ENCODE data around the gene COL19A1.

COL19A1 gene

DNA sequence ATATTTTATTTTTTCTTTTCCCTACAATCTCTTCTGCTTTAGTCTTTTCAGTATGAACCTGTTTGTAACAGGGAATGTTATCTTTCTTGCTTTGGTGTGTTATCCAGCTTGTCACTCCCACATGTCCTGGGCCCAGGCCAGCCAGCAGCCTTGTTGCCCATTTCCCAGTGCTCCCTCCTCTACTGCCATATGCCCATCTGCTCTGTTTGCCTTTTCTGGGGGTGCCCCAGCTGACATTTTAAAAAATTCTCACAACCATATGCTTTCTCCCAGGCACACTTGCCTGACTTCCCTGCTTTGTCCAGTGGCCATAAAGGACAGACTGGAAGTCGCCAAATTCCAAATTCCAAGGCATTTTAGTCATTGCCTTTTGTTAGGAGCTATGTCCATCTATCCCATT lies 45.9 kb upstream of the COL19A1 start:
- TF ChIP-seq NFIC (IDR thresholded peaks at IDR 0.05): no peak
- TF ChIP-seq ZBTB7A (IDR thresholded peaks at IDR 0.05; ENCODE audit: low read depth): no peak
- no peak for TF ChIP-seq EGR1 (IDR thresholded peaks at IDR 0.05)
- no peak for TF ChIP-seq TEAD4 (IDR thresholded peaks at IDR 0.05)
- no peak for TF ChIP-seq TCF12 (IDR thresholded peaks at IDR 0.05; ENCODE audit: low read depth)
- TF ChIP-seq RAD21 (IDR thresholded peaks at IDR 0.05; ENCODE audit: low read depth): no peak
- TF ChIP-seq CREB1 (IDR thresholded peaks at IDR 0.05; ENCODE audit: low read depth): no peak
- TF ChIP-seq CEBPB (IDR thresholded peaks at IDR 0.05): no peak
- TF ChIP-seq TAF1 (IDR thresholded peaks at IDR 0.05; ENCODE audit: low read depth): no peak
- TF ChIP-seq, protein P1, sequence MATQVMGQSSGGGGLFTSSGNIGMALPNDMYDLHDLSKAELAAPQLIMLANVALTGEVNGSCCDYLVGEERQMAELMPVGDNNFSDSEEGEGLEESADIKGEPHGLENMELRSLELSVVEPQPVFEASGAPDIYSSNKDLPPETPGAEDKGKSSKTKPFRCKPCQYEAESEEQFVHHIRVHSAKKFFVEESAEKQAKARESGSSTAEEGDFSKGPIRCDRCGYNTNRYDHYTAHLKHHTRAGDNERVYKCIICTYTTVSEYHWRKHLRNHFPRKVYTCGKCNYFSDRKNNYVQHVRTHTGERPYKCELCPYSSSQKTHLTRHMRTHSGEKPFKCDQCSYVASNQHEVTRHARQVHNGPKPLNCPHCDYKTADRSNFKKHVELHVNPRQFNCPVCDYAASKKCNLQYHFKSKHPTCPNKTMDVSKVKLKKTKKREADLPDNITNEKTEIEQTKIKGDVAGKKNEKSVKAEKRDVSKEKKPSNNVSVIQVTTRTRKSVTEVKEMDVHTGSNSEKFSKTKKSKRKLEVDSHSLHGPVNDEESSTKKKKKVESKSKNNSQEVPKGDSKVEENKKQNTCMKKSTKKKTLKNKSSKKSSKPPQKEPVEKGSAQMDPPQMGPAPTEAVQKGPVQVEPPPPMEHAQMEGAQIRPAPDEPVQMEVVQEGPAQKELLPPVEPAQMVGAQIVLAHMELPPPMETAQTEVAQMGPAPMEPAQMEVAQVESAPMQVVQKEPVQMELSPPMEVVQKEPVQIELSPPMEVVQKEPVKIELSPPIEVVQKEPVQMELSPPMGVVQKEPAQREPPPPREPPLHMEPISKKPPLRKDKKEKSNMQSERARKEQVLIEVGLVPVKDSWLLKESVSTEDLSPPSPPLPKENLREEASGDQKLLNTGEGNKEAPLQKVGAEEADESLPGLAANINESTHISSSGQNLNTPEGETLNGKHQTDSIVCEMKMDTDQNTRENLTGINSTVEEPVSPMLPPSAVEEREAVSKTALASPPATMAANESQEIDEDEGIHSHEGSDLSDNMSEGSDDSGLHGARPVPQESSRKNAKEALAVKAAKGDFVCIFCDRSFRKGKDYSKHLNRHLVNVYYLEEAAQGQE (IDR thresholded peaks at IDR 0.05; ENCODE audit: low read depth): no peak
- no peak for TF ChIP-seq EP300 (IDR thresholded peaks at IDR 0.05; ENCODE audit: borderline replicate concordance)
- TF ChIP-seq, protein P2, sequence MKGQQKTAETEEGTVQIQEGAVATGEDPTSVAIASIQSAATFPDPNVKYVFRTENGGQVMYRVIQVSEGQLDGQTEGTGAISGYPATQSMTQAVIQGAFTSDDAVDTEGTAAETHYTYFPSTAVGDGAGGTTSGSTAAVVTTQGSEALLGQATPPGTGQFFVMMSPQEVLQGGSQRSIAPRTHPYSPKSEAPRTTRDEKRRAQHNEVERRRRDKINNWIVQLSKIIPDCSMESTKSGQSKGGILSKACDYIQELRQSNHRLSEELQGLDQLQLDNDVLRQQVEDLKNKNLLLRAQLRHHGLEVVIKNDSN (IDR thresholded peaks at IDR 0.05): no peak
- TF ChIP-seq YY1 (IDR thresholded peaks at IDR 0.05; ENCODE audit: low read depth): no peak
- TF ChIP-seq, protein P3, sequence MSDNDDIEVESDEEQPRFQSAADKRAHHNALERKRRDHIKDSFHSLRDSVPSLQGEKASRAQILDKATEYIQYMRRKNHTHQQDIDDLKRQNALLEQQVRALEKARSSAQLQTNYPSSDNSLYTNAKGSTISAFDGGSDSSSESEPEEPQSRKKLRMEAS (IDR thresholded peaks at IDR 0.05): no peak
- TF ChIP-seq FOXM1 (IDR thresholded peaks at IDR 0.05; ENCODE audit: borderline replicate concordance, low read depth): no peak

DNA sequence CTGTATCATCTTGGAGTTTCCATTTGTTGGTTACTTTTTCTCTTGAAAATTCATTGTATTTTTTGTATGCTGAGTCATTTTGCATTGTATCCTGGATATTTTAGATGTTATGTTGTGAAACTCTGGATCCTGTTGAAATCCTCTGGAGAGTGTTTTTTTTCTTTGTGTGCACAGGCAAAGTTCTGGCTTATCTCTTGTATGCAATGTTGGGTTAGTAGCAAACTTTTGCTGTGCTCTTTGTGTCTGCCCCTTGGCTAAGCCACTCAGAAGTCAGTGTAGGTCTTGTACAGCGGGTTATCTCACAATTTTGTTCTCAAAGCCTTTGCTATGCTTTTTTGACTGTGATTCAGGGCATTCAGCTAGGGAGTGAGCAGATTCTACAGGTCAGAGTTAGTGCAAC lies 40.5 kb upstream of the COL19A1 start:
- TF ChIP-seq CREB1 (IDR thresholded peaks at IDR 0.05; ENCODE audit: low read depth) (no peak), NFIC (IDR thresholded peaks at IDR 0.05) (no peak), EGR1 (IDR thresholded peaks at IDR 0.05) (no peak), RAD21 (IDR thresholded peaks at IDR 0.05; ENCODE audit: low read depth) (no peak), TCF12 (IDR thresholded peaks at IDR 0.05; ENCODE audit: low read depth) (no peak), TAF1 (IDR thresholded peaks at IDR 0.05; ENCODE audit: low read depth) (no peak), FOXM1 (IDR thresholded peaks at IDR 0.05; ENCODE audit: borderline replicate concordance, low read depth) (no peak), TEAD4 (IDR thresholded peaks at IDR 0.05) (no peak)
- TF ChIP-seq, protein P1 (IDR thresholded peaks at IDR 0.05; ENCODE audit: low read depth): no peak

DNA sequence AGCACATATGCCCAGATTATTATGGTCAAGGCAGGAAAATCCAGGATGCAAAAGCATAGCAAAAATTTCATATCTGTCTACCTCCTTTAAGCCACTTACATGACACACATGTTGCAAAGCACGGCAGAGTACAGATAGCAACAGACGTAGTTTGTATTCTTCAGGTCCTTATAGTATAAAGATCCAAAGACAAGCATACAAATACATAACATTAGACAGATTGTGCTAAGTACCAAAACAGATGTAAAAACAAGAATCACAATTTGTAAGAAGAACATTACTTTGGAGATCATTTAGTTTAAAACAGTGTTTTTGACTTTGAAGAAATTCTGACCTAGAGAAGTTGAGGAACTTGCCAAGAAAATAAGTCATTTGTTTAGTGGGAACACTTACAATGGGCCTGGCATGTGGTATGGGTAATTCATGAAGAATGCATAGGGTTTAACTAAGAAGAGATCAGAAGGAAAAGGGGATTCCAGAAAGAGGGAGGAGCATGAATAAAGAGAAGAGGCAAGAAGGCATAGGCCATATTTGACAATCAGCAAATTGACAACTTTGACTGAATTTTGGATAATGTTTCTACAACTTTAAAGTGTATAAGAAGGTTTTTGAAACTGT lies 39.0 kb upstream of the COL19A1 start:
- TF ChIP-seq, protein P2 (IDR thresholded peaks at IDR 0.05): no peak
- TF ChIP-seq EGR1 (IDR thresholded peaks at IDR 0.05): no peak

DNA sequence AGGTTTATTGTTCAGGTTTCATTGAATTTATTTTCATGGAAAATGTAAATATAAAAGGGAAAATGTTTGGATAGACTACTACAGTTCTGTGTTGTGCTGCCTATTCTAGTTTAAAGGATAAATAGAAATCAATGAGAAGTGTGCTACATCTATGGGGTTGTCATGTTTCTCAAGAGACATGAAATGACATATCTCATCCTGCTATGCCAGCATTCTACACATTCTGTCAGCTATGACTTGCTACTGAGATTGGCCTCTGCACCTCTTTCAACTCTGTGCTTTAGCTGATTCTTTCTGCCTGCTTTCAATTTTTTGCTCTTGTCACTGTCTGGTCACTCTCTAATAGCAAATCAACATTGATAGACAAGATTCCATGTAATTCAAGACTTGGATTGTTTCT lies 33.8 kb upstream of the COL19A1 start:
- TF ChIP-seq FOXM1 (IDR thresholded peaks at IDR 0.05; ENCODE audit: borderline replicate concordance, low read depth) (no peak), TEAD4 (IDR thresholded peaks at IDR 0.05) (no peak), TAF1 (IDR thresholded peaks at IDR 0.05; ENCODE audit: low read depth) (no peak), YY1 (IDR thresholded peaks at IDR 0.05; ENCODE audit: low read depth) (no peak), RAD21 (IDR thresholded peaks at IDR 0.05; ENCODE audit: low read depth) (no peak), TCF12 (IDR thresholded peaks at IDR 0.05; ENCODE audit: low read depth) (no peak), CEBPB (IDR thresholded peaks at IDR 0.05) (no peak), EGR1 (IDR thresholded peaks at IDR 0.05) (no peak), NFIC (IDR thresholded peaks at IDR 0.05) (no peak), ZBTB7A (IDR thresholded peaks at IDR 0.05; ENCODE audit: low read depth) (no peak), EP300 (IDR thresholded peaks at IDR 0.05; ENCODE audit: borderline replicate concordance) (no peak)
- TF ChIP-seq, protein P1 (IDR thresholded peaks at IDR 0.05; ENCODE audit: low read depth): no peak
- TF ChIP-seq, protein P2 (IDR thresholded peaks at IDR 0.05): no peak
- TF ChIP-seq, protein P3 (IDR thresholded peaks at IDR 0.05): no peak

All from Ishikawa (cell line).